Smooth muscle cell (in vitro differentiated cells): Measurements from ENCODE around the gene DAP3. TPM values are rescaled to one million over a fixed set of nuclear protein-coding genes. Genes with fewer than 3 reads are reported as not detected.
"Not testable (repeated sequence)": the region's sequence is repeated elsewhere in the genome, so short reads cannot be mapped to it uniquely, and the experiment has no call there.

ENCODE experiments used
- DNase-seq: peaks from one replicate; lab custom pipeline; 2025; ENCODE audit not compliant: unreplicated experiment; lab: John Stamatoyannopoulos, UW
- H2AFZ ChIP-seq: fragments of 200-600 bp; sonication (generic); 2 replicates; pipeline ENCODE4 v1.6.0; 2016; ENCODE audit warnings: antibody characterized with exemption, low read depth, mild to moderate bottlenecking
- H3F3A ChIP-seq: fragments of 200-600 bp; sonication (generic); 2 replicates; pipeline ENCODE4 v1.6.0; 2017; ENCODE audit warnings: antibody characterized with exemption, low read depth
- H3K27ac ChIP-seq: fragments of 200-600 bp; sonication (generic); 2 replicates; pipeline ENCODE4 v1.5.1; 2016; ENCODE audit warnings: low read depth, mild to moderate bottlenecking
- H3K27me3 ChIP-seq: fragments of 200-600 bp; sonication (generic); 2 replicates; pipeline ENCODE4 v1.6.1; 2016; ENCODE audit warnings: low read depth, mild to moderate bottlenecking
- H3K36me3 ChIP-seq: fragments of 200-600 bp; sonication (generic); 2 replicates; pipeline ENCODE4 v1.5.1; 2016; ENCODE audit warnings: low read depth
- H3K4me1 ChIP-seq: fragments of 200-600 bp; sonication (generic); 2 replicates; pipeline ENCODE4 v1.5.1; 2016; ENCODE audit warnings: low read depth
- H3K4me2 ChIP-seq: fragments of 200-600 bp; sonication (generic); 2 replicates; pipeline ENCODE4 v1.6.0; 2016; ENCODE audit warnings: mild to moderate bottlenecking
- H3K4me3 ChIP-seq: fragments of 200-600 bp; sonication (generic); 2 replicates; pipeline ENCODE4 v1.5.1; 2016; ENCODE audit warnings: mild to moderate bottlenecking
- H3K79me2 ChIP-seq: fragments of 200-600 bp; sonication (generic); 2 replicates; pipeline ENCODE4 v1.6.0; 2016; ENCODE audit warnings: low read depth, mild to moderate bottlenecking
- H3K9ac ChIP-seq: fragments of 200-600 bp; sonication (generic); 2 replicates; pipeline ENCODE4 v1.6.0; 2016; ENCODE audit warnings: low read depth
- H3K9me3 ChIP-seq: fragments of 200-600 bp; sonication (generic); replicated peaks from 2 replicates; pipeline ENCODE4 v1.5.1; 2016; ENCODE audit warnings: low read depth
- H4K20me1 ChIP-seq: fragments of 200-600 bp; sonication (generic); 2 replicates; pipeline ENCODE4 v1.6.0; 2016; ENCODE audit warnings: low read depth
- CTCF ChIP-seq: fragments of 200-600 bp; sonication (generic); IDR thresholded peaks from 2 replicates; pipeline ENCODE4 v1.5.1; 2017; ENCODE audit warnings: borderline replicate concordance, mild to moderate bottlenecking, antibody characterized with exemption; ENCODE audit not compliant: insufficient read depth, poor library complexity, severe bottlenecking
- WGBS: methylation state at CpG from one replicate; pipeline ENCODE4 v1.1.7; 2016; ENCODE audit warnings: low lambda C conversion rate; 5-methylcytosine and 5-hydroxymethylcytosine counted together
- polyA plus RNA-seq: library from polyadenylated mRNA; unstranded; fragments of >200 nt; fragmentation: Nextera tagmentation; extraction: Ambion mirVana; gene quantifications from 2 replicates; pipeline ENCODE4 v1.2.1, GENCODE V29; 2016
- total RNA-seq: library from RNA; depleted of rRNA; stranded (reverse); fragments of >200 nt; gene quantifications from 2 replicates; pipeline ENCODE4 v1.2.3, GENCODE V29; 2014

The DAP3 gene
- total and polyA plus RNA-seq, 2 experiments from 2014 or later, result 61.2 to 86.3 TPM

GRCh38 chr1:155744711-155745283 is 55.9 kb downstream of the DAP3 start:
- no peaks in the 10 kb centered on the region for H3K9me3 ChIP-seq
- peak overlapping the region; percentile 13 for H3K27ac ChIP-seq
- no peaks in the 10 kb centered on the region for H3F3A ChIP-seq

GRCh38 chr1:155745284-155746228 is 56.7 kb downstream of the DAP3 start:
- not testable (repeated sequence) for H3K4me1 ChIP-seq, H3K27me3 ChIP-seq, H3K9me3 ChIP-seq, H3F3A ChIP-seq, H3K36me3 ChIP-seq, H3K79me2 ChIP-seq, H4K20me1 ChIP-seq
- Histone ChIP-seq H3K4me3 (peak overlapping the region; percentile 56), H2AFZ (peak overlapping the region; percentile 47), H3K9ac (peak overlapping the region; percentile 68), H3K27ac (peak overlapping the region; percentile 13), H3K4me2 (peak overlapping the region; percentile 81)
- WGBS, result 1% methylated on average over 36 of the region's 77 CpGs
- DNase-seq, result peak; percentile 81

More at GRCh38 chr1:155744711-155745283, 55.9 kb downstream of the DAP3 start:
- Histone ChIP-seq H3K4me3 (peak overlapping the region; percentile 56), H4K20me1 (no peaks in the 10 kb centered on the region), H2AFZ (peak overlapping the region; percentile 47), H3K4me1 (no peaks in the 10 kb centered on the region), H3K27me3 (no peaks in the 10 kb centered on the region), H3K79me2 (no peaks in the 10 kb centered on the region), H3K4me2 (peak overlapping the region; percentile 81), H3K36me3 (no peaks in the 10 kb centered on the region), H3K9ac (peak overlapping the region; percentile 68)
- TF ChIP-seq CTCF, result no peak
- WGBS, result 85% methylated on average over 9 of the region's 9 CpGs
- DNase-seq, result no peak

GRCh38 chr1:155747586-155747985 is 58.7 kb downstream of the DAP3 start:
- H3K9ac ChIP-seq, H2AFZ ChIP-seq, H3K79me2 ChIP-seq, H4K20me1 ChIP-seq, H3K4me1 ChIP-seq, H3K27me3 ChIP-seq, DNase-seq, H3K36me3 ChIP-seq, H3K4me3 ChIP-seq, H3F3A ChIP-seq, H3K9me3 ChIP-seq, H3K4me2 ChIP-seq, H3K27ac ChIP-seq: not testable (repeated sequence)
- WGBS, result 95% methylated on average over 12 of the region's 12 CpGs

GRCh38 chr1:155748141-155748540 is 59.2 kb downstream of the DAP3 start:
- WGBS, result 92% methylated on average over 5 of the region's 5 CpGs
- not testable (repeated sequence) for H3K27ac ChIP-seq, H3K27me3 ChIP-seq, H2AFZ ChIP-seq, H3K9ac ChIP-seq, H3K4me3 ChIP-seq, H3K36me3 ChIP-seq, H3K9me3 ChIP-seq, H3F3A ChIP-seq, DNase-seq, H3K79me2 ChIP-seq, H3K4me2 ChIP-seq, H4K20me1 ChIP-seq, H3K4me1 ChIP-seq

- H3K27ac ChIP-seq, H3K4me1 ChIP-seq, H2AFZ ChIP-seq, H3K79me2 ChIP-seq, DNase-seq, H3K9ac ChIP-seq, H4K20me1 ChIP-seq, H3K9me3 ChIP-seq, H3K4me2 ChIP-seq, H3F3A ChIP-seq, H3K27me3 ChIP-seq, H3K4me3 ChIP-seq: not testable (repeated sequence)
- 97% methylated on average over 3 of the region's 3 CpGs for WGBS
- H3K36me3 ChIP-seq, result peaks cover 17% of the 10 kb centered on the region
These were observed 70.1 kb downstream of the DAP3 start for GRCh38 chr1:155759017-155759416.
